Raji (cell line): ENCODE results near the gene GTF3C1.

ENCODE experiments used
- POLR2A ChIP-seq: IDR thresholded peaks from 2 replicates; pipeline ENCODE4 v1.6.1; 2011; ENCODE audit warnings: low read depth, low read length, control low read depth; ENCODE audit not compliant: insufficient read depth

The GTF3C1 gene

GRCh38 chr16:27576729-27577128, 27.0 kb upstream of the GTF3C1 start:
- TF ChIP-seq POLR2A = no peak

DNA sequence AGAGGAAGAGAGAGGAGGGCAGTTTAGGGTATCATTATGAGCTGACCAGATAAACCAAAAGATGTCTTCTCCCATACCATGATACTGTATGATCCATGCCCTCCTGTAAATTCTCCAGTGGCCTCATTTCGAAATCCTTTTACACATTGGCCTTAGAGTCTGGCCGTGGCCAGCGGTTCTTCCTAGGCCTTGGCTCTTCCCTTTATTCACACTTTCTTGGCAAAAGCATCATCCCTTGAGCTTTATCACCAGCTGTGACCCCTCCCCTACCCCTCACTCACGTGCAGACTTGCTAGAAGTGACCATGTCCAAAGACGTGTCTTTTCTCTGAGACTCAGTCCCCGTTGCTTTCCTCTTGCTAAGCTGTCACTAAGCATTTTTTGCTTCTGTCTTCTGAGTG, 23.0 kb upstream of the GTF3C1 start:
- TF ChIP-seq POLR2A = no peak

GRCh38 chr16:27571433-27572326, 22.0 kb upstream of the GTF3C1 start:
- TF ChIP-seq POLR2A = no peak

DNA sequence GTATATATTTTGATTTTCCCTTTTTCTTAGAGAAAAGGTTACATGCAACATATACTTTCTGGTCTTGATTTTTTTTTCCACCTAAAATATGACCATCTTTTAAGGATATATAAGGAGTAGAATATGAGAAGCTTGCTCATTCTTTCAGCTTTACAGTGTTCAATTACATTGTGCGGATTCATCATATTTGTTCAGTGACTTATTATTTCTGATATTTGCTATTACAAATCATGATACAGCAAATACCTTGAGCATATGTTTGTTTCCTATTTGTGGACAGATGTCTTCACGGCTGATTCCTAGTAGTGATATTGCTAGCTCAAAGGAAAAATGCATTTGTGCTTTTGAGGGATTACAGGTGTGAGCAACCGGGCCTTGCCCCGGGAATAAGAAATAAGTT, 18.4 kb upstream of the GTF3C1 start:
- TF ChIP-seq POLR2A = no peak

GRCh38 chr16:27566417-27566816, 16.7 kb upstream of the GTF3C1 start:
- TF ChIP-seq POLR2A = no peak

GRCh38 chr16:27564224-27564623, 14.5 kb upstream of the GTF3C1 start:
- no peak for TF ChIP-seq POLR2A

- TF ChIP-seq POLR2A = no peak
Observed at GRCh38 chr16:27561216-27561615, 11.5 kb upstream of the GTF3C1 start.

DNA sequence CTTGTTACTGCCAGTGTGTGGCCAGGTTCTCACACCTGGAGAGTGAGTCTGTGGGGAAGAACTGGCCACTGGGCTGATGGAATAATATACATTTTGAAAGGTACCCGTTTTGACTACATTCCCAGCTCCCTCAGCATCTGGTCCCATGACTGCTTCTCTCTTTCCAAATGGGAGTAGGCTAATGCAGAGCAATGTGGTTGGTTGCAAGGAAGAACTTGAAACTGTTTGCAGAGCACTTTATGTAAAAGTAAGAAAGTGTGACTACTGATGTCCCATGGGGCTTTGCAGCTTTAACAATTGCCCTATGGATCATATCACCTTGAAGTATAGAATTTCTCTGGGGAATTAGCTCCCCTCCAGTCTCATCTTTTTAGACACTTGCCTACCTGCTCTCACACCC, 9.2 kb upstream of the GTF3C1 start:
- TF ChIP-seq POLR2A = no peak

- TF ChIP-seq POLR2A = no peak
Observed at GRCh38 chr16:27558434-27558833, 8.7 kb upstream of the GTF3C1 start.

DNA sequence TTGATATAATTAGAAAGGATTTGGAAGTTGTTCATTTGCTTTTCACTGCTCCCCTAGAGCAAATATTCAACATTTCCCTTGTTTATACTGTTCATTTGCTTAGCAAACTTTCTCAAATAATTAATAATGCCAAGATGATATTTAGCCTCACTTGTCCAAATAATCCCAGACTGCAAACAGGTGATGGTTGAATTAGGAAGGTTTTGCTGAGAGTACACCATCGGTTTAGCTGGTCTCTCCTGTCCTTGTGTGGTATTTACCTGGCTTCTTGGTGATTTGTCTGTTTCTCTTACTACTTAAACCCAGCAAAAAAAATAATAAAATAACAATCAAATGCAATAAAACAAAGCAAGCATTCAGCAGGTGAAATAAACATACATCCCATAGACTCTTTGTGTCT, 6.8 kb upstream of the GTF3C1 start:
- TF ChIP-seq POLR2A = no peak

- TF ChIP-seq POLR2A = no peak
Observed at GRCh38 chr16:27551036-27551435, 1.3 kb upstream of the GTF3C1 start.

DNA sequence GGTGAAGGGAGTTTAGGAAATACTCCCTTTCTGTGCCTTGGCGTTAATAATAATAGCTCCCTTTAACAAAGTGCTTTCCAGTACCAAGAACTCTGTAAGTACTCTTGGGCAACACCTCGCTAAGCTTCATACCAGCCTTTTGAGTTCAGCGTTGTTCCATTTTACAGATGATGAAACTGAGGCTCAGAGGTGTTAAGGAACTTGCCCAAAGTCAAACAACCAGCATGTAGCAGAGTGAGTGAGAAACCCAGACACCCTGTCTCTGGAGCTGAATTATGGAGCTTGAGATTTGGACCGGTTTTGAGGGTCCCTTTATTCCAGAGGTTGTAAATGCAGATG, 838 bp upstream of the GTF3C1 start:
- TF ChIP-seq POLR2A = no peak

DNA sequence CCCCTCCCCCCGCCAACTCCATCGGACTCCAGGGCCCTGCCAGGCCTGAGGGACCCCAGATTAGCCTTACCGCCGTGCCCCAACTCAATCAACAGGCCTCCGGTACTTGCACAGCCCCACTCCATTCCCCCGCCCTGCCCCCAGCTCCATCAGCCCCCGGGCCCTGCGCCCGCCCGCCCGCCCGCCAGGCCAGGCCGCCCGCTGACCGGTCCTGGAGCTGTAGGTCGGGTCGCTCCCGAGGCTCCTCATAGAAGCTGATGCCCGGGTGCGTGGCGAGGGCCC, 308 bp downstream of the GTF3C1 start:
- no peak for TF ChIP-seq POLR2A

DNA sequence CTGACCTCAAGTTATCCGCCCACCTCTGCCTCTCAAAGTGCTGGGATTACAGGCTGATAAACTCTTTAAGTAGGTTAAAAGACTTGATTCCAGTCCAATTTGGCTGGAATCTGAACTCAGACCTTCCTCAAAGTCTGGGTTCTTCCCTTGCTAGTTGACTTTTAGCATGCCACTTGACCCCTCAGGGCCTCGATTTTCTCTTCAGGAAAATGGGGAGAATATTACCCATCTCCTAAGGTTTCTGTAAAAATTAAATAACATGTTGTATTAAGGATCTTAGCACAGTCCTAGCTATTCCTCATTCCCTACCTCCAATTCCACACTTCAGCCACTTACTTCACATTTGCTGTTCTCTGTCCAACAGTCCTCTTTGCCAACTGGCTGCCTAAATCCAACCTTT, 1.9 kb downstream of the GTF3C1 start:
- TF ChIP-seq POLR2A = no peak

GRCh38 chr16:27547134-27547533, 2.6 kb downstream of the GTF3C1 start:
- no peak for TF ChIP-seq POLR2A

- TF ChIP-seq POLR2A = no peak
Observed at GRCh38 chr16:27544671-27545070, 5.0 kb downstream of the GTF3C1 start.

DNA sequence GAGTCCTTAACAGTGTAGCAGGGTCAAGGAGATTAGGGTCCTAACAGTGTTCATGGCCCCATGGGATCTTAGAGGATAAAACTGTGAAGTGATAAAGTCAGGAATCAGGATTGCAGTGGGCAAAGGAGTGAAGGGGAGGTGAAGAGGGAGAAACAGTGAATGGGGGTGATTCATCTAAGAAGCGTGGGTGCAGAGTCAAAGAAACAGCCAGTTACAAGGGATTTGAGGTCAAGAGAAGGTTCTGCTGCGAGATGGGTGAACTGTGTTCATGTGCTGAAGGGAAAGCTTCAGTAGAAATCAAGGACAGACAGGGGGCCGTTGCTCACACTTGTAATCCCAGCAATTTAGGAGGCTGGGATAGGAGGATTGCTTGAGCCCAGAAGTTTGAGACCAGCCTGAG, 5.9 kb downstream of the GTF3C1 start:
- TF ChIP-seq POLR2A = no peak
